ENCODE measurements around the gene WDR19.

Gene WDR19

GRCh38 chr4:39305912-39306677, 123.8 kb downstream of the WDR19 start:
- DNase-seq = no peak

- DNase-seq = no peak
Observed at GRCh38 chr4:39308611-39309010, 126.3 kb downstream of the WDR19 start.

GRCh38 chr4:39312816-39313215, 130.5 kb downstream of the WDR19 start:
- no peak for DNase-seq

GRCh38 chr4:39319676-39320075, 137.3 kb downstream of the WDR19 start:
- no peak for DNase-seq

- DNase-seq = no peak
Observed at GRCh38 chr4:39320381-39321115, 138.2 kb downstream of the WDR19 start.

- DNase-seq = no peak
Observed at GRCh38 chr4:39323821-39324220, 141.5 kb downstream of the WDR19 start.

GRCh38 chr4:39324446-39324845, 142.1 kb downstream of the WDR19 start:
- no peak for DNase-seq

- DNase-seq = no peak
Observed at GRCh38 chr4:39324897-39325613, 142.7 kb downstream of the WDR19 start.

GRCh38 chr4:39326468-39326977, 144.2 kb downstream of the WDR19 start:
- DNase-seq = no peak

GRCh38 chr4:39330353-39330752, 148.0 kb downstream of the WDR19 start:
- DNase-seq = no peak

GRCh38 chr4:39331191-39331590, 148.9 kb downstream of the WDR19 start:
- DNase-seq = no peak

Data from central memory CD4-positive, alpha-beta T cell (primary cell).